Measurements from ENCODE around the gene SIM2.

GRCh38 chr21:36686955-36687354 lies 12.0 kb upstream of the SIM2 start:
- TF ChIP-seq, protein P1, sequence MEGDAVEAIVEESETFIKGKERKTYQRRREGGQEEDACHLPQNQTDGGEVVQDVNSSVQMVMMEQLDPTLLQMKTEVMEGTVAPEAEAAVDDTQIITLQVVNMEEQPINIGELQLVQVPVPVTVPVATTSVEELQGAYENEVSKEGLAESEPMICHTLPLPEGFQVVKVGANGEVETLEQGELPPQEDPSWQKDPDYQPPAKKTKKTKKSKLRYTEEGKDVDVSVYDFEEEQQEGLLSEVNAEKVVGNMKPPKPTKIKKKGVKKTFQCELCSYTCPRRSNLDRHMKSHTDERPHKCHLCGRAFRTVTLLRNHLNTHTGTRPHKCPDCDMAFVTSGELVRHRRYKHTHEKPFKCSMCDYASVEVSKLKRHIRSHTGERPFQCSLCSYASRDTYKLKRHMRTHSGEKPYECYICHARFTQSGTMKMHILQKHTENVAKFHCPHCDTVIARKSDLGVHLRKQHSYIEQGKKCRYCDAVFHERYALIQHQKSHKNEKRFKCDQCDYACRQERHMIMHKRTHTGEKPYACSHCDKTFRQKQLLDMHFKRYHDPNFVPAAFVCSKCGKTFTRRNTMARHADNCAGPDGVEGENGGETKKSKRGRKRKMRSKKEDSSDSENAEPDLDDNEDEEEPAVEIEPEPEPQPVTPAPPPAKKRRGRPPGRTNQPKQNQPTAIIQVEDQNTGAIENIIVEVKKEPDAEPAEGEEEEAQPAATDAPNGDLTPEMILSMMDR (IDR thresholded peaks at IDR 0.05; ENCODE audit: insufficient read depth, low read length), result no peak
- TF ChIP-seq POLR2AphosphoS5 (IDR thresholded peaks at IDR 0.05; ENCODE audit: low read depth) (no peak), SPI1 (IDR thresholded peaks at IDR 0.05; ENCODE audit: borderline replicate concordance, low read depth) (no peak)
- TF ChIP-seq, protein P2, sequence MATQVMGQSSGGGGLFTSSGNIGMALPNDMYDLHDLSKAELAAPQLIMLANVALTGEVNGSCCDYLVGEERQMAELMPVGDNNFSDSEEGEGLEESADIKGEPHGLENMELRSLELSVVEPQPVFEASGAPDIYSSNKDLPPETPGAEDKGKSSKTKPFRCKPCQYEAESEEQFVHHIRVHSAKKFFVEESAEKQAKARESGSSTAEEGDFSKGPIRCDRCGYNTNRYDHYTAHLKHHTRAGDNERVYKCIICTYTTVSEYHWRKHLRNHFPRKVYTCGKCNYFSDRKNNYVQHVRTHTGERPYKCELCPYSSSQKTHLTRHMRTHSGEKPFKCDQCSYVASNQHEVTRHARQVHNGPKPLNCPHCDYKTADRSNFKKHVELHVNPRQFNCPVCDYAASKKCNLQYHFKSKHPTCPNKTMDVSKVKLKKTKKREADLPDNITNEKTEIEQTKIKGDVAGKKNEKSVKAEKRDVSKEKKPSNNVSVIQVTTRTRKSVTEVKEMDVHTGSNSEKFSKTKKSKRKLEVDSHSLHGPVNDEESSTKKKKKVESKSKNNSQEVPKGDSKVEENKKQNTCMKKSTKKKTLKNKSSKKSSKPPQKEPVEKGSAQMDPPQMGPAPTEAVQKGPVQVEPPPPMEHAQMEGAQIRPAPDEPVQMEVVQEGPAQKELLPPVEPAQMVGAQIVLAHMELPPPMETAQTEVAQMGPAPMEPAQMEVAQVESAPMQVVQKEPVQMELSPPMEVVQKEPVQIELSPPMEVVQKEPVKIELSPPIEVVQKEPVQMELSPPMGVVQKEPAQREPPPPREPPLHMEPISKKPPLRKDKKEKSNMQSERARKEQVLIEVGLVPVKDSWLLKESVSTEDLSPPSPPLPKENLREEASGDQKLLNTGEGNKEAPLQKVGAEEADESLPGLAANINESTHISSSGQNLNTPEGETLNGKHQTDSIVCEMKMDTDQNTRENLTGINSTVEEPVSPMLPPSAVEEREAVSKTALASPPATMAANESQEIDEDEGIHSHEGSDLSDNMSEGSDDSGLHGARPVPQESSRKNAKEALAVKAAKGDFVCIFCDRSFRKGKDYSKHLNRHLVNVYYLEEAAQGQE (IDR thresholded peaks at IDR 0.05; ENCODE audit: insufficient replicate concordance, low read depth), result no peak
